HG03135 (cell line): ENCODE results near the gene CBR3.
"Not testable (repeated sequence)": the region's sequence is repeated elsewhere in the genome, so short reads cannot be mapped to it uniquely, and the experiment has no call there.

Experiments
- ATAC-seq: cut with Tn5 transposase; IDR thresholded peaks from one replicate; pipeline ENCODE4 v1.9.1; 2021; ENCODE audit warnings: mild to moderate bottlenecking, moderate library complexity; ENCODE audit not compliant: unreplicated experiment

Gene CBR3

GRCh38 chr21:36117286-36117741, 17.6 kb upstream of the CBR3 start:
- no peak for ATAC-seq

GRCh38 chr21:36120304-36120888, 14.5 kb upstream of the CBR3 start:
- no peak for ATAC-seq

GRCh38 chr21:36122977-36123376, 11.9 kb upstream of the CBR3 start:
- no peak for ATAC-seq

- no peak for ATAC-seq
Measured at GRCh38 chr21:36124395-36124794, 10.5 kb upstream of the CBR3 start.

DNA sequence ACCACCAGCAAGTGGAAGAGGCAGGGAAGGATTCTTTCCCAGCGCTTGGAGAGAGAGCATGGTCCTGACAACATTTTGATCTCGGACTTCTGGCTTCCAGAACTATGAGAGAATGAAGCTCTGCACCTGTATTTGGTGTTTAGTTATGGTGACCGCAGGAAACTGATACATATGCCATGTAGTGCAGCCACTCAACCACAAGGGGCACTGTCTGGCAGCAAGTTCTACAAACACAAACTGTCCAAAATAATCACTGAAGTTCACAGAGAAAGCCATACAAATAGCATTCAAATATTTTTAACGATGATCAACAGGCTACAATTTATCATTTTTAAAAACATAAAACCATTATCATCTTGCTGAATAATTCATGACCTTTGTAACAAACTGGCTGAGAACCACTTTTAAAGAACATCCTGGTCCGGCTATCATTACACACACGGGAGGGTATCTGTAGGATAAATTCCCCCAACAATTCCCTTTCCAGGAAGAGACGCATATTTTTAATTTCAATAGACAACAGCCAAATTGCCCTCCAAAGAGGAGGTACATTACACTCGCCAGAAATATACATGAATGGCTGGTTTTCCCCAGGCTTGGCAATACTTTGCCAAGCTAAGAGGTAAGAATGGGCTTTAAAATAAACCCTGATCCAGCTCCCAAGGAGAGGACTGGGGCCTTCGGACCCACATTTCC, 9.2 kb upstream of the CBR3 start:
- no peak for ATAC-seq

DNA sequence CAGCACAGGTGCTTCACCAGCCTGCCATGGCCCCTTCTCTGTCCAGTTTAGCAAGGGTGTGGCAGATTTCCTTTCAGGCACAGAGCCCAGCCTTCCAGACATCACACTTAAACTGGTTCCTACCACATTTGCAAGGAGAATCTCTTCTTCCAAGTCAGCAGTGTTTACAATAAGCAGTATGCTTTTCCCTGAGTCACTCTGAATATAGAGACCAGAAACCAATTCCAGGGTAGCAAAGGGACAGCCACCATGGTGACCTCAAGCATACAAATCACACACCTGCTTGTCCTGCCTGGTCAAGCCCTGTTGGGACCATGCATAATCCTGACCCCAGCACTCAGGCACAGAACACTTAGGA, 8.7 kb upstream of the CBR3 start:
- no peak for ATAC-seq

DNA sequence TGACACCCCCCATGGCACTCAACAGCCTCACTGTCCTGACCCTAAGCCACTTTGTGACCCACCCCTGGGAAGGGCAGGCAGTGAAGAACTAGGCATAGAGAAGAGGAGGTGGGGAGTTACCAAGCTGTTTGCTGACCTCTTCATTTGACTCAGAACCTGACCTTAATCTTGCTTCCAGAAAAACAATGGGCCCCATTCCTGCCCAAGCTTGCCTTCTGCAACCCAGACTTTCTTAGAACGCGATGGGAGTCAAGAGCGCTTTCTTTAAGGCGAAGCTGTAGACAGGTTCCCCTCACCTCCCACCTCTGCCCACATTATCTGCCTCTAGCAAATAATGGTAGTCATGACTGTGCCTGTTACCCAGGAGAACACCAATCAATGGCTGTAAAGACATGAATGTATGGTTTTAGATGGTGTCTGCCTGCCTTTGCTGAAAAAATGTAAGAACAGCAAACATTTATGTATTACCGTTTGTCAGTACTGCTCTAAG, 8.2 kb upstream of the CBR3 start:
- no peak for ATAC-seq

DNA sequence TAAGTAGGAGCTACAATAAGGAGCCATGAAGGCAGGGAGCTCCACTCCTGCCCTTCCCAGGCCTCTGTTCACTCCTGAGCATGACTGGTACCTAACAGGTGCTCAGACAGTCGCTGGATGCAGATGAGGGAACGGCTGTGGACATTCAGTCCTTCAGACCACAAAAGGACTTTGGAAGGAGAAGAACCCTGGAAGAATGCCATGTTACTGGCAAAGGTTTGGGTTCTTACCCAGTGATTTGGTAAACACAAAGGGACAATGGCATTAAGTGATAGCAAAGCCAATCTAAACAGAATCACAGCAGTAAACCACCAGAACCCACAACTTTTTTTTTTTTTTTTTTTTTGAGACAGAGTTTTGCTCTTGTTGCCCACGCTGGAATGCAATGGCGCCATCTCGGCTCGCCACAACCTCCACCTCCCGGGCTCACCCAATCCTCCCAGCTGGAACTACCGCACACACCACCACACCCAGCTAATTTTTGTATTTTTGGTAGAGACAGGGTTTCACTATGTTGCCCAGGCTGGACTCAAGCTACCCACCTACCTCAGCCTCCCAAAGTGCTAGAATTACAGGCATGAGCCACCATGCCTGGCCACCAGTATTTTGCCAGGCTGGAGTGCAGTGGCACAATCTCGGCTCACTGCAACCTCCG, 7.5 kb upstream of the CBR3 start:
- no peak for ATAC-seq

- ATAC-seq = no peak
Measured at GRCh38 chr21:36127977-36128376, 6.9 kb upstream of the CBR3 start.

DNA sequence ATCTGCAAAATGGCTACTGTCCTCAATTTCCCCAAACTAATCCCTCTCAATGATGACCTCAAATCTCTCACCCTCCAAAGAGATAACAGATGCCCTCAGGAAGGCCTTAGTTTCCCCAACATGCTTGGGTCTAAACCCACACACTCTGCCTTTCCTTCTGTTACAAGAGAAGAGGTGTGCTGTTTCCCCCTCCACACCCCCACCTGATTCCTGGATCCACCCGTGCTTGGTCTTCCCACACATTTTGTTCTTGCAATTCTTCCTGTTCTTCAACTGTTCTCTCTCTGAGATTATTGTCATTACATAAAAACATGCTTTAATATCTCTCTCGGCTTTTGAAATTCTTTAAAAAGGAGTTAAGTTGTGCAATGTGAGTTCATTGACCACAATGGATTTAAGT, 5.7 kb upstream of the CBR3 start:
- no peak for ATAC-seq

DNA sequence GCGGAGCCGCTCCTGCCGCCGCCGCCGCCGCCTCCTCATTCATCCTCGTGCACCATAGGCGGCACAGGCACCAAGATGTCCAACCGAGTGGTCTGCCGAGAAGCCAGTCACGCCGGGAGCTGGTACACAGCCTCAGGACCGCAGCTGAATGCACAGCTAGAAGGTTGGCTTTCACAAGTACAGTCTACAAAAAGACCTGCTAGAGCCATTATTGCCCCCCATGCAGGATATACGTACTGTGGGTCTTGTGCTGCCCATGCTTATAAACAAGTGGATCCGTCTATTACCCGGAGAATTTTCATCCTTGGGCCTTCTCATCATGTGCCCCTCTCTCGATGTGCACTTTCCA, 4.5 kb upstream of the CBR3 start:
- ATAC-seq = not testable (repeated sequence)

GRCh38 chr21:36130839-36131238, 4.0 kb upstream of the CBR3 start:
- ATAC-seq = not testable (repeated sequence)

GRCh38 chr21:36132696-36133095, 2.2 kb upstream of the CBR3 start:
- no peak for ATAC-seq

GRCh38 chr21:36135391-36136102, 668 bp downstream of the CBR3 start:
- no peak for ATAC-seq

GRCh38 chr21:36139791-36140190, 4.9 kb downstream of the CBR3 start:
- not testable (repeated sequence) for ATAC-seq

DNA sequence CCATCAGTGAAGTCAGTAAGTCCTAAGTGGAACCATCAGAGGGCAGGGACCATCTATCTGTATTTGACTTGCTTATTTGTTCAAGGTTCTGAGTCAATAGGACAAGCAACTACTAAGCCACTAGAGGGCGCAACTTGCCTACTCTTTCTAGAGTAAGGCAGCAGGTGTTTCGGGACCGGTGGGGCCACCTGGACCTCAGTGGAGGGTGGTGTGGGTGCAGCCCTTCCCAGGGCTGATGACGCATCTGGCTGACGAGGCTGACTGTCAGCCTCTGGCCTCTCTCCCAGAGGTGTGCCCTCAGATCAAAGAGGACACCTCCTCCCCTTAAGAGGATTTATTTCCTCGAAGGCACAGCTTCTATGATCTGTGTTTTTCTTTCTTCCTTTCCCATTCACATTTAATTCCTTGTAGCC, 6.6 kb downstream of the CBR3 start:
- ATAC-seq = peak; percentile 76

GRCh38 chr21:36144233-36144632, 9.4 kb downstream of the CBR3 start:
- not testable (repeated sequence) for ATAC-seq

DNA sequence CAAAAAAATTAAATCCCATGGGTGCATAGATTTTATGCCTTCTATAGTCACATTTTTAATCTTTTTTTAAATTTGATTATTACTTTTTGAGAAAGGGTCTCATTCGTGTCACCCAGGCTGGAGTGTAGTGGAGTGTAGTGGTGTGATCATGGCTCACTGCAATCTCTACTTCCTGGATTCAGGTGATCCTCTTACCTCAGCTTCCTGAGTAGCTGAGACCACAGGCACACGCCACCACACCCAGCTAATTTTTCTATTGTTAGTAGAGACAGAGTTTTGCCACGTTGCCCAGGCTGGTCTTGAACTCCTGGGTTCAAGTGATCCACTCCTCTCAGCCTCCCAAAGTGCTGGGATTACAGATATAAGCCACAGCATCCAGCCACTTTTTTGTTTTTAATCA, 10.4 kb downstream of the CBR3 start:
- no peak for ATAC-seq

DNA sequence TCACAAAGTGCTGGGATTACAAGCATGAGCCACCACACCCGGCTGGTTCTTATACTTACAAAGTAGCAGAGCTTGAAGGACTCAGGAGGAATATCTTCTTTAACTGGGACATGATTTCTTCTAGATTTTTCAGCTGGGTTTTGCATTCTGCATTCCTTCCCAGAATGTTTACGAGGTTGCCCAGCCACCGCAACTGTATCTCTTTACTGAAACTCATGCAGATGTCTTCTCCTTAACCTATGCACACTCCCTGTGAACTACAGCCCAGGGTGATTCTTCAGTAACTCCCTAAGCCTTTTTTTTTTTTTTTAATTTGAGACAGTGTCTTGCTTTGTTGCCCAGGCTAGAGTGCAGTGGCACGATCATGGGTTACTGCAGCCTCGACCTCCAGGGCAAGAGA, 13.0 kb downstream of the CBR3 start:
- ATAC-seq = no peak

DNA sequence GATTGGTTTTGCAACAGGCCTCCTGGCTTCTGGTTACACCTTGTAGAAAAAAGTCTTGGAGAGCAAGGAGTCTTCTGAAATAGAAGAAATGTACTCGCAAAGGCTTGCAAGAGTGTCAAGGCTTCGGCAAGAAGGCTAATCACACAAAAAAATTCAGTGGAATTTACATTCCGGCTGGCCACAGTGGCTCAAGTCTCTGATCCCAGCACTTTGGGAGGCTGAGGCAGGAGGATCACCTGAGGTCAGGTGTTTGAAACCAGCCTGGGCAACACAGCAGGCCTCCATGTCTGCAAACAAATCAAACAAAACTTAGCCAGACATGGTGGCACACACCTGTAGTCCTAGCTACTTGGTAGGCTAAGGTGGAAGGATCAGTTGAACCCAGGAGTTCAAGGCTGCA, 14.0 kb downstream of the CBR3 start:
- no peak for ATAC-seq
